Measurements from ENCODE around the gene CD109.
A peak's percentile ranks its signal among the peaks of the same experiment; 100 is the strongest.

CD109 gene

DNA sequence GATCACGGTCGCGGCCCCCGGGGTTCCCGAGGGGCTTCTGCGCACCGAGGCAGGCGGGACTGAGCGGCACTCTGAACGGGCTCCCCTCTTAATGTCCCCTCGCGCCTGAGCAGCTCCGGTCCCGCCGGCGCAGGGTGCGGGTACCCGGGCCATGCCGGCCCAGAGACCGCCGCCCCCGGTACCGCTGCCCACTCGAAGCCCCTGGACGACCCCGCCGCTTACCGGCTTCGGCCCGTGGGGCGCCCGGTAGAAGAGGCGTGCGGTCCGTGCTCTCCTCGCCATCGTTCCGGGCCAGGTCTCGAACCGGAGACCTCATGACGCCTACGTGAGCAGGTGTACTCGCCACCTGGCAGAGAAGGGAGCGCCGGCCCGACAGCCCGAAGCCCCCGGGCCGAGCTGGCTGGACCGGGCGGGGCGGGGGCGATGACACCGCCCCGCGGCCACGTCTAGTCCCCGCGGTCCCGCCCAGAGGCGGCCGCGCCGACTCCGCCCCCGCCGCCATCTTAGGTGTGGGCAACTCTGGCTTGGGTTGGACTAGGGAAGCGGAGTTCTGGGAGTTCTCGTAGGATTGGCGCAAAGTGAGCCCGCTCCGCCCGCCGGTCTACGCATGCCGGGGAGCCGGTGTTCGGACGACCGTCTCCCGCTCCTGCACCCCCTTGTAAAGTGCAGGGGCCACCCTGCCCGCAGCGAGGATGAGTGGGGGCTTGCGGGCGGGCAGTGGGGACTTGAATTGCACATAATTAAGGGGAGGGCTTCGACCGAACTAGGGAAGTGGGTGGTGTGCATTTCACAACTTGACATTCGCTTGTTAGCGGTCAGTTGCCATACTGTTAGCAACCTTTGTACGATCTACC lies 42.2 kb upstream of the CD109 start, which contains the start of gene SLC17A5:
Gene SLC17A5 (minus strand): TSS at position 422 of the 854 bp plus-strand sequence. CDS start 106 bp downstream, at position 316.
- H3K79me2 ChIP-seq (ENCODE audit: control insufficient read depth, insufficient read depth, low read length, poor library complexity) = peaks cover 3% of the 10 kb centered on the region
- H4K91ac ChIP-seq (ENCODE audit: low read depth, low read length) = peak within 1 kb of the TSS; percentile 81
- H3K14ac ChIP-seq (ENCODE audit: low read length) = peak within 1 kb of the TSS; percentile 83
- H3K4me3 ChIP-seq (ENCODE audit: low read depth, low read length) = peak within 1 kb of the TSS; percentile 88
- H3K23ac ChIP-seq (ENCODE audit: low read length) = no peak within 1 kb of the TSS
- H2BK120ac ChIP-seq (ENCODE audit: insufficient read depth, low read length, poor library complexity) = peak within 1 kb of the TSS; percentile 37
- H4K12ac ChIP-seq (ENCODE audit: low read depth, low read length) = peak within 1 kb of the TSS; percentile 57
- DNase-seq = peak; percentile 95 to 97
- H4K8ac ChIP-seq (ENCODE audit: low read depth, low read length) = peak within 1 kb of the TSS; percentile 89
- H3K27ac ChIP-seq (ENCODE audit: low read depth, low read length) = peak within 1 kb of the TSS; percentile 63
- WGBS (ENCODE audit: extremely low coverage, insufficient coverage, insufficient read length) = no CpG with 5 or more reads among the region's 90 CpGs
- H3K9me3 ChIP-seq (ENCODE audit: insufficient read depth, low read depth, low read length) = no peaks in the 10 kb centered on the region
- H3K4me2 ChIP-seq (ENCODE audit: low read length) = peak within 1 kb of the TSS; percentile 81
- no peak within 1 kb of the TSS for H2BK12ac ChIP-seq (ENCODE audit: low read length)
- H3K27me3 ChIP-seq (ENCODE audit: insufficient read depth, low read length) = no peaks in the 10 kb centered on the region
- H3K4ac ChIP-seq (ENCODE audit: low read depth, low read length) = peak within 1 kb of the TSS; percentile 25
- H3K9ac ChIP-seq (ENCODE audit: low read length) = peak within 1 kb of the TSS; percentile 60
- H2AFZ ChIP-seq (ENCODE audit: insufficient read depth, low read length, poor library complexity) = peak within 1 kb of the TSS; percentile 94
- H2AK5ac ChIP-seq (ENCODE audit: low read length) = no peak within 1 kb of the TSS
- H3K18ac ChIP-seq (ENCODE audit: low read length) = peak within 1 kb of the TSS; percentile 80
- H2BK5ac ChIP-seq (ENCODE audit: low read depth, low read length, poor library complexity) = peak within 1 kb of the TSS; percentile 65
- H3K36me3 ChIP-seq (ENCODE audit: control insufficient read depth in 1 of 2, insufficient read depth in 2 of 2, low read length in 2 of 2) = no peaks in the 10 kb centered on the region
- peaks cover 5% of the 10 kb centered on the region for H3K79me1 ChIP-seq (ENCODE audit: low read length)
- H3K4me1 ChIP-seq (ENCODE audit: control insufficient read depth in 1 of 2, insufficient read depth in 2 of 2, low read length in 2 of 2) = peaks cover 0 to 2% of the 10 kb centered on the region in 2 experiments

DNA sequence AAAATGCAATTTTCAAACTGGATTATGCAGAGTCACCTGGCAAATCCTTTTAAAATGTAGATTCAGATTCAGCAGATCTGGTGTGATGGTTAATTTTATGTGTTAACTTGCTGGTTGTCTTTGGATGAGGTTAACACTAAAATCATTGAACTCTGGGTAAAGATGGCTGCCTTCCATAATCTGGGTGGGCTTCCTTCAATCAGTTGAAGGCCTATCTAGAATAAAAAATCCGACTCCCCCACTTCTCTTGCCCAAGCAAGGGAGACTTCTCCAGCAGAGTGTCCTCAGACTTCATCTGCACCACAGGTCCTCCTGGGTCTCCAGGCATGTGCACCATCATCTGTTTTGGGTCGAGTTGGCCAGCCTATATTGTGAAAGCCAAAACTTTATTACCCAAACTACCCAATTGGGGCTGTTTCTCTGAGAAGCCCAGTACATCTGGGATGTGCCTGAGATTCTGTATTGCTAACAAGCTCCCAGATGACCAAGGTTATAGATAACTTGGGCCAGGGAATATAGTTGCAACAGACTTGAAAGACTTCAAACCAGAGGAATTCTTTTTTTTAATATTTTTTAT lies 40.6 kb upstream of the CD109 start:
- WGBS (ENCODE audit: extremely low coverage, insufficient coverage, insufficient read length) = no CpG with 5 or more reads among the region's 2 CpGs

DNA sequence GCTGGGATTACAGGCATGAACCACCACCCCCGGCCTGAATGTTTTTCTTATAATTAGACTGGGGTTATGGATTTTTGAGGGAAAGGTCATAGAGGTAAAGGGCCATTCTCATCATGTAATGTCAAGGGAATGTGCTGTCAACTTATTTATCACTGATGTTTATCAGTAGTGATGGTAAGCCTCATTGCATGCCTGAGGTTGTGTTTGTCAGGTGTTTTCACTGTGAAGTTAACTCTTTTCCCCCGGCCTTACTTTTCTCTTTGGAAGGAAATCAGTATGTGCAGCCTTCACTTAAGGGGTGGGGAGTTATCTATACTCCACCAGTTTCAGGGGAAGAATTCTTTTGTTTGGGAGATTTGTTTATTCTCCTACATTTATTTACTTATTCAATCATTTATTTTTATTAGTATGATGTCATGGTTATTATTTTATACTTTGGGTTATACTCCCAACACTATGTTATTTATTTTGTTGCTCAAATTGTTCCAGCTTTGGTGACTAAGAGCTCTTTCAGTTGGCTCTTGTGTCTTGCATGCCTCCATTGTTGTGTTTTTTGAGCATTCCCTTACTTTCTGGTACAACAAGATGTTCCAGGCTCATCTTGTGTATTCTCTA lies 39.4 kb upstream of the CD109 start:
- no peak overlapping the region for H3K9ac ChIP-seq (ENCODE audit: low read length)
- no peak overlapping the region for H2BK12ac ChIP-seq (ENCODE audit: low read length)
- H4K91ac ChIP-seq (ENCODE audit: low read depth, low read length) = no peak overlapping the region
- no peak overlapping the region for H3K23ac ChIP-seq (ENCODE audit: low read length)
- H3K14ac ChIP-seq (ENCODE audit: low read length) = no peak overlapping the region
- no peak overlapping the region for H3K27ac ChIP-seq (ENCODE audit: low read depth, low read length)
- DNase-seq = peak; percentile 45 to 83
- no peak overlapping the region for H3K18ac ChIP-seq (ENCODE audit: low read length)
- peaks cover 3% of the 10 kb centered on the region for H3K79me2 ChIP-seq (ENCODE audit: control insufficient read depth, insufficient read depth, low read length, poor library complexity)
- no peak overlapping the region for H3K4me2 ChIP-seq (ENCODE audit: low read length)
- no CpG with 5 or more reads among the region's 2 CpGs for WGBS (ENCODE audit: extremely low coverage, insufficient coverage, insufficient read length)
- H4K12ac ChIP-seq (ENCODE audit: low read depth, low read length) = no peak overlapping the region
- H3K4ac ChIP-seq (ENCODE audit: low read depth, low read length) = no peak overlapping the region
- no peaks in the 10 kb centered on the region for H3K36me3 ChIP-seq (ENCODE audit: control insufficient read depth in 1 of 2, insufficient read depth in 2 of 2, low read length in 2 of 2)
- H2BK120ac ChIP-seq (ENCODE audit: insufficient read depth, low read length, poor library complexity) = no peak overlapping the region
- H2AFZ ChIP-seq (ENCODE audit: insufficient read depth, low read length, poor library complexity) = no peak overlapping the region
- no peak overlapping the region for H2AK5ac ChIP-seq (ENCODE audit: low read length)
- H3K4me3 ChIP-seq (ENCODE audit: low read depth, low read length) = no peak overlapping the region
- H3K79me1 ChIP-seq (ENCODE audit: low read length) = peaks cover 5% of the 10 kb centered on the region
- no peaks in the 10 kb centered on the region for H3K27me3 ChIP-seq (ENCODE audit: insufficient read depth, low read length)
- peaks cover 0 to 2% of the 10 kb centered on the region in 2 experiments for H3K4me1 ChIP-seq (ENCODE audit: control insufficient read depth in 1 of 2, insufficient read depth in 2 of 2, low read length in 2 of 2)
- no peak overlapping the region for H2BK5ac ChIP-seq (ENCODE audit: low read depth, low read length, poor library complexity)
- no peaks in the 10 kb centered on the region for H3K9me3 ChIP-seq (ENCODE audit: insufficient read depth, low read depth, low read length)
- H4K8ac ChIP-seq (ENCODE audit: low read depth, low read length) = no peak overlapping the region

More for the DNA sequence above, 40.6 kb upstream of the CD109 start:
- Histone ChIP-seq H3K9me3 (ENCODE audit: insufficient read depth, low read depth, low read length) (no peaks in the 10 kb centered on the region), H4K8ac (ENCODE audit: low read depth, low read length) (no peak overlapping the region), H3K4ac (ENCODE audit: low read depth, low read length) (no peak overlapping the region), H2BK120ac (ENCODE audit: insufficient read depth, low read length, poor library complexity) (no peak overlapping the region), H4K12ac (ENCODE audit: low read depth, low read length) (no peak overlapping the region), H3K36me3 (ENCODE audit: control insufficient read depth in 1 of 2, insufficient read depth in 2 of 2, low read length in 2 of 2) (no peaks in the 10 kb centered on the region), H3K23ac (ENCODE audit: low read length) (no peak overlapping the region), H3K4me1 (ENCODE audit: control insufficient read depth in 1 of 2, insufficient read depth in 2 of 2, low read length in 2 of 2) (peaks cover 0 to 2% of the 10 kb centered on the region in 2 experiments), H3K27me3 (ENCODE audit: insufficient read depth, low read length) (no peaks in the 10 kb centered on the region), H2AFZ (ENCODE audit: insufficient read depth, low read length, poor library complexity) (no peak overlapping the region), H3K4me3 (ENCODE audit: low read depth, low read length) (no peak overlapping the region), H3K79me2 (ENCODE audit: control insufficient read depth, insufficient read depth, low read length, poor library complexity) (peaks cover 3% of the 10 kb centered on the region), H3K14ac (ENCODE audit: low read length) (no peak overlapping the region), H3K9ac (ENCODE audit: low read length) (no peak overlapping the region), H2AK5ac (ENCODE audit: low read length) (no peak overlapping the region), H2BK5ac (ENCODE audit: low read depth, low read length, poor library complexity) (no peak overlapping the region), H3K79me1 (ENCODE audit: low read length) (peaks cover 5% of the 10 kb centered on the region), H3K18ac (ENCODE audit: low read length) (no peak overlapping the region), H3K27ac (ENCODE audit: low read depth, low read length) (no peak overlapping the region), H4K91ac (ENCODE audit: low read depth, low read length) (no peak overlapping the region), H3K4me2 (ENCODE audit: low read length) (no peak overlapping the region), H2BK12ac (ENCODE audit: low read length) (no peak overlapping the region)
- DNase-seq = no peak

DNA sequence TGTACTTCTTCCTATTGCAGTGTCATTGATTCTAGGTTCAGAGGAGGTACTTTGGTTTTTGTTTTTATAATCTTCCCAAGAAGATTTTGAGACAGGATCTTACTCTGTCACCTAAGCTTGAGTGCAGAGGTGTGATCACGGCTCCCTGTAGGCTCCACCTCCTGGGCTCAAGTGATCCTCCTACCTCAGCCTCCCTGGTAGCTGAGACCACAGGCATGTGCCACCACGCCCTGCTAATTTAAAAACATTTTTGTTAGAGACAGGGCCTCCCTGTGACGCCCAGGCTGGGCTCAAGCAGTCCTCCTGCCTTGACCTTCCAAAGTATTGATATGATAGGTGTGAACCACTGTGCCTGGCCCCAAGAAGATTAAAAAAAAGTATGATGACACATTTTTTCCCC lies 38.8 kb upstream of the CD109 start:
- Histone ChIP-seq H3K18ac (ENCODE audit: low read length) (no peak overlapping the region), H3K4me1 (ENCODE audit: control insufficient read depth in 1 of 2, insufficient read depth in 2 of 2, low read length in 2 of 2) (peaks cover 0 to 2% of the 10 kb centered on the region in 2 experiments), H3K79me1 (ENCODE audit: low read length) (peaks cover 5% of the 10 kb centered on the region), H3K4ac (ENCODE audit: low read depth, low read length) (no peak overlapping the region), H3K27me3 (ENCODE audit: insufficient read depth, low read length) (no peaks in the 10 kb centered on the region), H3K9ac (ENCODE audit: low read length) (no peak overlapping the region), H2AK5ac (ENCODE audit: low read length) (no peak overlapping the region), H2BK5ac (ENCODE audit: low read depth, low read length, poor library complexity) (no peak overlapping the region), H3K27ac (ENCODE audit: low read depth, low read length) (no peak overlapping the region), H3K4me3 (ENCODE audit: low read depth, low read length) (no peak overlapping the region), H4K12ac (ENCODE audit: low read depth, low read length) (peak overlapping the region; percentile 5), H3K23ac (ENCODE audit: low read length) (no peak overlapping the region), H2BK120ac (ENCODE audit: insufficient read depth, low read length, poor library complexity) (no peak overlapping the region), H3K4me2 (ENCODE audit: low read length) (no peak overlapping the region), H3K79me2 (ENCODE audit: control insufficient read depth, insufficient read depth, low read length, poor library complexity) (peaks cover 3% of the 10 kb centered on the region), H3K14ac (ENCODE audit: low read length) (no peak overlapping the region), H4K91ac (ENCODE audit: low read depth, low read length) (no peak overlapping the region), H4K8ac (ENCODE audit: low read depth, low read length) (no peak overlapping the region), H2BK12ac (ENCODE audit: low read length) (no peak overlapping the region), H2AFZ (ENCODE audit: insufficient read depth, low read length, poor library complexity) (no peak overlapping the region), H3K9me3 (ENCODE audit: insufficient read depth, low read depth, low read length) (no peaks in the 10 kb centered on the region), H3K36me3 (ENCODE audit: control insufficient read depth in 1 of 2, insufficient read depth in 2 of 2, low read length in 2 of 2) (no peaks in the 10 kb centered on the region)
- no CpG with 5 or more reads among the region's 3 CpGs for WGBS (ENCODE audit: extremely low coverage, insufficient coverage, insufficient read length)
- DNase-seq = peak; percentile 74 to 84
